ENCODE data around the gene VAMP7. TPM values are rescaled to one million over a fixed set of nuclear protein-coding genes. Genes with fewer than 3 reads are reported as not detected.

Gene VAMP7
- total and polyA plus RNA-seq, 9 of the 15 experiments (the other 6 are each of a cell fraction or from before 2014, with no cell fraction given): 38.4 to 100 (median 67.7) TPM

GRCh38 chrX:155891446-155892210 lies 10.5 kb downstream of the VAMP7 start:
- WGBS (ENCODE audit: insufficient coverage, low coverage, missing lambda C conversion rate): 93% methylated on average over 2 of the region's 3 CpGs
- H2AFZ ChIP-seq (ENCODE audit: low read depth, low read length): no peak overlapping the region
- H3K36me3 ChIP-seq (ENCODE audit: control insufficient read depth, insufficient read depth, low read length): peaks cover 89% of the 10 kb centered on the region
- FAIRE-seq (no peak), ATAC-seq (no peak), DNase-seq (ENCODE audit: extremely low read depth in 1 of 4, low spot score in 3 of 4) (no peak)
- in situ Hi-C loops (cut with MboI): no loop called here
- H3K4me2 ChIP-seq (ENCODE audit: insufficient read depth, low read length): no peak overlapping the region
- intact Hi-C loops (cut with micrococcal nuclease): no loop called here
- no peaks in the 10 kb centered on the region for H3K9me1 ChIP-seq (ENCODE audit: control insufficient read depth, insufficient read depth, low read length)
- POLR2A ChIA-PET: no interaction called here
- H3K9ac ChIP-seq (ENCODE audit: insufficient read depth in 1 of 2, low read depth in 2 of 2, low read length in 2 of 2): no peak overlapping the region
- no peaks in the 10 kb centered on the region for H3K9me3 ChIP-seq (replicated peaks; ENCODE audit: control insufficient read depth, insufficient read depth, low read depth, low read length)
- no peak for TF ChIP-seq ZC3H11A (IDR thresholded peaks at IDR 0.05; ENCODE audit: low read depth, low read length)
- TF ChIP-seq CTCFL (IDR thresholded peaks at IDR 0.05; ENCODE audit: borderline replicate concordance, insufficient read depth, low read depth, low read length, poor library complexity, severe bottlenecking): no peak
- TF ChIP-seq SUPT5H (IDR thresholded peaks at IDR 0.05): no peak
- TF ChIP-seq FOXK2 (conservative IDR thresholded peaks at IDR 0.05 in 1 of 2, IDR thresholded peaks at IDR 0.05 in 1 of 2; ENCODE audit: low read depth in 2 of 2): no peak
- no peak for TF ChIP-seq CHD1 (IDR thresholded peaks at IDR 0.05; ENCODE audit: low read length)
- TF ChIP-seq HDAC8 (tag; IDR thresholded peaks at IDR 0.05): no peak
- no peak for TF ChIP-seq ZBTB33 (CRISPR knock-in tag; IDR thresholded peaks at IDR 0.05)
- TF ChIP-seq DLX4 (CRISPR knock-in tag; IDR thresholded peaks at IDR 0.05): no peak
- TF ChIP-seq ZFX (CRISPR knock-in tag; IDR thresholded peaks at IDR 0.05): no peak
- TF ChIP-seq ZNF384 (IDR thresholded peaks at IDR 0.05; ENCODE audit: low read depth, low read length): no peak
- no peak for TF ChIP-seq CREM (IDR thresholded peaks at IDR 0.05; ENCODE audit: low read depth)
- no peak for TF ChIP-seq ZBTB11 (CRISPR knock-in tag; IDR thresholded peaks at IDR 0.05)
- TF ChIP-seq IRF2 (CRISPR knock-in tag; IDR thresholded peaks at IDR 0.05): no peak
- H3K27ac ChIP-seq (ENCODE audit: extremely low read depth, low read depth, low read length): peak overlapping the region; percentile 49; the same call in 1 of the 3 replicates
- BruUV-seq (replicated peaks): no TSS peak
- H4K20me1 ChIP-seq (replicated peaks; ENCODE audit: control insufficient read depth, insufficient read depth, low read length): 0 out of 2 replicates have a peak, but pooled peaks cover 1% of the 10 kb centered on the region
- H3K79me2 ChIP-seq (ENCODE audit: control insufficient read depth, insufficient read depth, low read length): peaks cover 54% of the 10 kb centered on the region
- H3K4me3 ChIP-seq: no peak overlapping the region
- no peaks in the 10 kb centered on the region for H3K27me3 ChIP-seq (ENCODE audit: control insufficient read depth in 2 of 2, insufficient read depth in 2 of 2, low read length in 2 of 2)
- CTCF ChIA-PET (ENCODE audit: low intra/inter-chr PET ratio): no interaction called here
- peaks cover 4 to 31% of the 10 kb centered on the region in 2 experiments; a peak in 3 of 5 replicates for H3K4me1 ChIP-seq (replicated peaks in 1 of 2; ENCODE audit: control insufficient read depth in 2 of 2, insufficient read depth in 2 of 2, low read length in 2 of 2)
